ENCODE measurements around the gene HUNK.
"Not testable (repeated sequence)": the region's sequence is repeated elsewhere in the genome, so short reads cannot be mapped to it uniquely, and the experiment has no call there.

Gene HUNK

GRCh38 chr21:31993826-31994825 lies 121.3 kb downstream of the HUNK start:
- no peak for DNase-seq (ENCODE audit: low read depth in 2 of 2)

DNA sequence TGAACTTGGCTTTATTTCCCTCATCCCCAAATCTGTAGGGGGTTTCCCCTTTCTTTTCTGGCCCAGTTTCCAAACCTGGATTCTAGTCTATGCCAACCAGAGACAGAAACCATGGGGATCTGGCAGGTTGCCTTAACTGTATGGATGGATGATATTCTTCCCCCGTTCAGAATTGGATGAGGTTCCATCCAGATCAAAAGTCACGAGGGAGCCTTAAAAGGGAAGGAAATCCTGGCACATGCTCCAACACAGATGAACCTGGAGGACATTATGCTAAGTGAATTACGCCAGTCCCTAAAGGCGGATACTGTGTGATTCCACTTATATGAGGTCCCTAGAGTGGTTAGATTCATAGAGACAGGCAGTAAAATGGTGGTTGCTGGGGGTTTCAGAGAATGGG lies 124.4 kb downstream of the HUNK start:
- no peak for DNase-seq (ENCODE audit: low read depth in 2 of 2)

DNA sequence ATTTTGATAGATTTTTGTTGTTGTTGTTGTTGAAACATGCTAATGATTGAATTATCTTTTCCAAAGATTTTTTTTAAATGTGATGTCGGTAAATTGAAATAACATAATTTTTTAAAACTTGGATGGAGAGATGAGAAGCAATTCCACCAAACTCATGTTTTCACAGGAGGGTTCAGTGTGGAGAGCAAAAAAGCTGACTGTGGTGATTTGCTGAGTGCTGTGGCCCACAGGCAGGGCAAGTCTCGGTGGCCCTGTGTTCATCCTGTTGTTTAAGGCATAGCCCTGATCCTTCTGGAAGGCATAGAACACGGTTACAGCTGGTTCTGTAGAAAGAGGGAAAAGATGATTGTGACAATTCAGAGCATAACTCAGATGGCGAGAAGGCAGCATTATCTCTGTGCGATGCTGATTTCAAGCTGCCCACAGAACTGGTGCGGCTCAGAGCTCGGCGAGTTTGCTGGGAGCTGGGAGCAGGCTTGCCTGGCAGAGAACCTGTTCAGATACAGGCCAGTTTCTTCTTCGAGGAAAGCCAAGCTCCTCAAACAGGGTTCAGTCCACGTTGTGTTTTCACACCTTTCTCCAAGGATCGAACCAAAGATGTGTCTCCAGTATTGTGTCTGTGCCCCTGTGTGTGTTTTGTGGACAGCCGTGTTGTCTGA lies 127.1 kb downstream of the HUNK start:
- DNase-seq (ENCODE audit: low read depth in 2 of 2) = no peak

GRCh38 chr21:32001390-32001789 lies 128.6 kb downstream of the HUNK start:
- no peak for DNase-seq (ENCODE audit: low read depth in 2 of 2)

DNA sequence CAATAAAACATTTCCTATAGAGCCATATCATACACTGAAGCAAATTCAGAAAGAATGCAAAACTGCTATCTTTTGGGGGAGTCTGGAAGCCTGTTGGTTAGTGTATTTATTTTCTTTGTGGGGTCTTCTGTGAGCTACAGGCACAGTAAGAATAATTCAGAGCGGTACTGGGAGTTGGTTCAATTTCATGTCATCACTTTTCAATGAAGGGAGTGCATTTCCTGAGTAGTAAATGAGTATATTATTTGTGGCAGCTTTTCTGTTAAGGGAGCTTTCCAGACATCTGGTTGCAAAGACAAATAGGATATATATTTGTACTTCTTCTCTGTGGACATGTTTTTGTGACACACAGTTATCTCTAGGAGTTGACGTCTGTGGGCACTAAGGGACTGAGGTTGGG lies 130.6 kb downstream of the HUNK start:
- DNase-seq (ENCODE audit: low read depth in 2 of 2) = no peak

- DNase-seq (ENCODE audit: low read depth in 2 of 2) = no peak
Measured at GRCh38 chr21:32004291-32004690, 131.5 kb downstream of the HUNK start.

GRCh38 chr21:32007456-32007855 lies 134.6 kb downstream of the HUNK start:
- DNase-seq (ENCODE audit: low read depth in 2 of 2) = no peak

GRCh38 chr21:32008714-32009113 lies 135.9 kb downstream of the HUNK start:
- no peak for DNase-seq (ENCODE audit: low read depth in 2 of 2)

DNA sequence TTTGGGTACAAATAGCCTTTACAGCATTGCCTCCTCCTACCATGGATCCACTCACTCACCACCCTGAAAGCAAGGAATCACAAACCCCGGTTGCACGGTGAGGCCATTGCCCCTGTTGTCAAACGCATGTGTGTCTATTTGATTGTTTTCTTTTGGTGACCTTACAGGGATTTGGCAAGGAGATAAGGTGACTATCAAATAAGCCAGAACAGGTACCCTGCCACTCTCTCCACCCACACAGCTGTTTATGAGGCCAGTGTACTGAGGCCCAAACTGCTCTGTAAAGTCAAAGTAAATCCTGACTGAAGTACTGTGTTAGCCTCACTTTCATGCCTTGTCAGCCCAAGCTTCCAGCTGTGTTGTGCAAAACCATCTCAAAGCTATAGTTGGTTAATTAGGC lies 136.4 kb downstream of the HUNK start:
- DNase-seq (ENCODE audit: low read depth in 2 of 2) = no peak

DNA sequence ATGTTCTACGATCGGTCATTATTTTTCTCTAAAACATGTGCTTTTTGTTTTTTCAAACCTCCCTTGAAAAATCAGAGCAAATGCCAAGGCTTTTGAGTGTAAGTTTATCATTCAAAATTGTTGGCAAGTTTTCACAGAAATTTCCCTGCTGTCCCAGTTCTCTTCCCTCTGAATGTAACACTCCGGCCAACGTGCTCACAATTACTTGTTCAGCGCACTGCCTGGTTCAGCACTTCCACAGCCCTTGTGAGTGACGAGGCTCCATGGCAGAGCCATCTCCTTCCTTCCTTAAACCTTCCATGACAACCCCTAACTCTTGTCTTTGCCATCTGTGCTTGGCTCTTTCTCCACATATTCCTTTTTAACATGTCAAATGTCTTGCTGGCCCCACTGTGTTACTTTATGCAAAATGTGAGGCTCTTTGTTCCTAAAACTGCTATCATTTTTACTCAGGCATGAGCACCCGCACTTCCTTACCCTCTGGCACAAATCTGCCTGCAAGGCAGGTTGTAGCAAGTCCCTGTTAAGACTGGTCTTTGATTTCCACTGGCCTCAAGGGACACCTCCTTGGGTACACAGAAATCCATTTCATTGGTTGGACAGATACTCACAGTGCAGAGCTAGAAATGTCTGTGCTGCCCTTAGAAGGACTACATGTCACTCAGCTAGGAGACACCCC lies 142.8 kb downstream of the HUNK start:
- DNase-seq (ENCODE audit: low read depth in 2 of 2) = no peak

GRCh38 chr21:32018381-32018780 lies 145.6 kb downstream of the HUNK start:
- no peak for DNase-seq (ENCODE audit: low read depth in 2 of 2)

DNA sequence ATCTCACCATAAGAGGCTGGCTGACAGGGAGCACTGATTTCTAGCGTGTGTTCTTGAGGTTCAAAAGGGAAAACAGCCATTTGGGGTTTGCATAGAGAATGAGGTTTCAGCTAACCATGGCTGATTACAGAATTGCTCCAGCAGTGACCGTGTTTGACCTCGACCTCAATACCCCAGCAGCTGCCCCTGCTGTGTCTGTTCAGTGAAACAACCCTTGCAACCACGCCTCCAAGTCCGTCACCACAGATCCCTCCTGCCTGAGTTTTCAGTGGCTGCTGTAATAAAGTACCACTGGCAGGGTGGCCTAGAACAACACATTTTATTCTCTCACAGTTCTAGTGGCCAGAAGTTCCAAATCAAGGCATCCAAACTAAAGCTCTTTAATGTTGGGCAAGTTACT lies 147.7 kb downstream of the HUNK start:
- DNase-seq (ENCODE audit: low read depth in 2 of 2) = no peak

GRCh38 chr21:32021319-32021994 lies 148.6 kb downstream of the HUNK start:
- DNase-seq (ENCODE audit: low read depth in 2 of 2) = no peak

DNA sequence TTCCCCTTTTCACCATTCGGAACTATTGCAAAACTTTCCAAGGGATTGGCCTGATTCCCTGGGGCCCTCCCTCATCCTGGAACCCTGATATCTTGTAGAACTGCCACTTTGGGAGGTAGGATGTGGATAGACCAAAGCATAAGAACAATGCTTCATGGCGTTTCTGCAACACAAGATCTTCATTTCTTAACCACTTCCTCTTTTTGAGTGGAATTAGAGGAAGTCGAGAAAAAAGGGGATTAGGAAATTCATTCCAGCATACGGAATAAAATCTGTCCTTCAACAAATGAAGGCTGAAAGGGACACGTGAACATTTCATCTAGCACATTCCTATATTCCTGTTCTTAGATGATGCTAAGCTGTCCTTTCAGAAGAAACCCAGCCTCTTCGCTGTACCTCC lies 149.3 kb downstream of the HUNK start:
- no peak for DNase-seq (ENCODE audit: low read depth in 2 of 2)

DNA sequence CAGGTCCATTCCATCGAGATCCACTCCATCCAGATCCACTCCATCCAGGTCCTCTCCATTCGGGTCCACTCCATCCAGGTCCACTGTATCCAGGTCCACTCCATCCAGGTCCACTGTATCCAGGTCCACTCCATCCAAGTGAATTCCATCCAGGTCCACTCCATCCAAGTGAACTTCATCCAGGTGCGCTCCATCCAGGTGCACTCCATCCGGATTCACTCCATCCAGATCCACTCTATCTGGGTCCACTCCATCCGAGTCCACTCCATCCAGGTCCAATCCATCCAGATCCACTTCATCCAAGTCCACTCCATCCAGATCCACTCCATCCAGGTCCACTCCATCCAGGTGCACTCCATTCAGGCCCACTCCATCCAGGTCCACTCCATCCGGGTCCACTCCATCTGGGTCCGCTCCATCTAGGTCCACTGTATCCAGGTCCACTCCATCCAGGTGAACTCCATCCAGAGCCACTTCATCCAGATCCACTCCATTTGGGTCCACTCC lies 157.4 kb downstream of the HUNK start:
- no peak for DNase-seq (ENCODE audit: low read depth in 2 of 2)

DNA sequence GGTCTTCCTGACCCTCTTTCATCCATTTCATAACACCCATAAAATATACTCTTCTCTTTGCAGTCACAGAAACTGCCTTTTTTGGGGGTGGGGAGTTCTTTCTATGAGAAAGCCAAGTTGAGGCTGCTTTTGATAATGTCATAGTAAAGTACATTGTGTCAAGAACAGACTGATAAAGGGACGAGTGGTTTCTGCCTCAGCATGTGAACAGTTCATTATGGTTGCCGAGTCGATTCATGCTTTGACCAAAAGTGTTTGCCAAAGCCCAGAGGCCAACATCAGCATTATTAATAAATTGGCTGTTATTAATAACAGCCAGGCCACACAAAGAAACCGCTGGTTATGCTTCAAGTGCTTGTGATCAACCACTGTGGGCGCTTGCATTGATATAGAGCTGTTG lies 162.0 kb downstream of the HUNK start:
- DNase-seq (ENCODE audit: low read depth in 2 of 2) = no peak

- no peak for DNase-seq (ENCODE audit: low read depth in 2 of 2)
Measured at GRCh38 chr21:32035617-32036016, 162.8 kb downstream of the HUNK start.

GRCh38 chr21:32036756-32037155 lies 163.9 kb downstream of the HUNK start:
- DNase-seq (ENCODE audit: low read depth in 2 of 2) = no peak

GRCh38 chr21:32038751-32039150 lies 165.9 kb downstream of the HUNK start:
- DNase-seq (ENCODE audit: low read depth in 2 of 2) = not testable (repeated sequence)

DNA sequence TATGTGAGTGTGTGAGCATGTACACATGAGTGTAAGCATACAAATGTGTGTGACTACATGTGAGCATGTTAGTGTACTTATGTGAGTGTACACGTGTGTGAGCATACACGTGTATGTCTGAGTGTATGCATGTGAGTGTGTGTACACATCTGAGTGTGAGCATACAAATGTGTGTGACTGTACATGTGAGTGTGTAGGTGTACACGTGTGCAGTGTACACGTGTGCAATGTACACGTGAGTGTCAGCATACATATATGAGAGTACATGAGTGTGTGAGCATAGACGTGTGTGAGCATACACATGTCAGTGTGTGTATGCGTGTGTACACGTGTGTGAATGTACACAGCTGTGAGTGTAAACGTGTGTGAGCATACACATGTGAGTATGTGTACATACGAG lies 170.6 kb downstream of the HUNK start:
- DNase-seq (ENCODE audit: low read depth in 2 of 2) = no peak
